IPS DF 6.9 (cell line): ENCODE results near the gene MMS19.

ENCODE experiments used
- DNase-seq: peaks from one replicate; pipeline ENCODE4 v3.0.0-alpha.2; 2013; ENCODE audit warnings: low read depth, low spot score
- H3K27ac ChIP-seq: one replicate; pipeline ENCODE4 v1.5.1; 2013; ENCODE audit warnings: low read length, control low read depth
- H3K27me3 ChIP-seq: 2 replicates; pipeline ENCODE4 v1.6.1; 2013; ENCODE audit warnings: mild to moderate bottlenecking, low read length; ENCODE audit not compliant: control insufficient read depth, insufficient read depth
- H3K36me3 ChIP-seq: 2 replicates; pipeline ENCODE4 v1.6.1; 2013; ENCODE audit warnings: low read length; ENCODE audit not compliant: control insufficient read depth, insufficient read depth
- H3K4me1 ChIP-seq: 2 replicates; pipeline ENCODE4 v1.6.1; 2013; ENCODE audit warnings: low read length; ENCODE audit not compliant: control insufficient read depth, insufficient read depth
- H3K4me3 ChIP-seq: 2 replicates; pipeline ENCODE4 v1.5.1; 2013; ENCODE audit warnings: mild to moderate bottlenecking, low read length
- H3K9me3 ChIP-seq: 2 replicates; pipeline ENCODE4 v1.6.1; 2013; ENCODE audit warnings: low read length, inconsistent platforms; ENCODE audit not compliant: control insufficient read depth, insufficient read depth
- WGBS: extraction: QIAGEN DNeasy Blood & Tissue Kit; methylation state at CpG from one replicate; pipeline ENCODE4 v1.1.7; 2013; ENCODE audit warnings: mixed read lengths, missing lambda C conversion rate; ENCODE audit not compliant: insufficient read length, insufficient coverage; 5-methylcytosine and 5-hydroxymethylcytosine counted together

MMS19 gene

GRCh38 chr10:97502916-97503315, 4.7 kb upstream of the MMS19 start:
- Histone ChIP-seq H3K4me3 (no peak overlapping the region), H3K4me1 (peaks cover 3% of the 10 kb centered on the region; the same call in 1 of the 2 replicates), H3K27me3 (peaks cover 2% of the 10 kb centered on the region; the same call in 1 of the 2 replicates), H3K9me3 (no peaks in the 10 kb centered on the region), H3K36me3 (no peaks in the 10 kb centered on the region), H3K27ac (no peak overlapping the region)
- WGBS = no CpG with 5 or more reads among the region's 6 CpGs
- DNase-seq = no peak

- no peak overlapping the region for H3K27ac ChIP-seq
- no peak overlapping the region; the same call in 1 of the 2 replicates for H3K4me3 ChIP-seq
- WGBS = no CpG with 5 or more reads among the region's 2 CpGs
- peaks cover 2% of the 10 kb centered on the region; the same call in 1 of the 2 replicates for H3K27me3 ChIP-seq
- no peaks in the 10 kb centered on the region for H3K9me3 ChIP-seq
- H3K4me1 ChIP-seq = peaks cover 3% of the 10 kb centered on the region; the same call in 1 of the 2 replicates
- no peak for DNase-seq
- no peaks in the 10 kb centered on the region for H3K36me3 ChIP-seq
These were observed 2.0 kb upstream of the MMS19 start for GRCh38 chr10:97500297-97500575.

- H3K4me3 ChIP-seq = peak overlapping the region; percentile 79
- peaks cover 5% of the 10 kb centered on the region; the same call in 1 of the 2 replicates for H3K4me1 ChIP-seq
- H3K9me3 ChIP-seq = no peaks in the 10 kb centered on the region
- peaks cover 2% of the 10 kb centered on the region; the same call in 1 of the 2 replicates for H3K27me3 ChIP-seq
- H3K36me3 ChIP-seq = no peaks in the 10 kb centered on the region
- no peak for DNase-seq
- no CpG with 5 or more reads among the region's 41 CpGs for WGBS
- H3K27ac ChIP-seq = no peak overlapping the region
These were observed 1.5 kb upstream of the MMS19 start for GRCh38 chr10:97499561-97500296.

- Histone ChIP-seq H3K27me3 (peaks cover 2% of the 10 kb centered on the region; the same call in 1 of the 2 replicates), H3K4me1 (peaks cover 6% of the 10 kb centered on the region; the same call in 1 of the 2 replicates), H3K4me3 (peak within 1 kb of the TSS; percentile 79), H3K27ac (no peak within 1 kb of the TSS), H3K36me3 (no peaks in the 10 kb centered on the region), H3K9me3 (no peaks in the 10 kb centered on the region)
- no CpG with 5 or more reads among the region's 66 CpGs for WGBS
- DNase-seq = no peak
These were observed 779 bp upstream of the MMS19 start, which contains the start of gene UBTD1 for GRCh38 chr10:97498841-97499560. Gene UBTD1 (plus strand): TSS chr10:97498924. CDS start chr10:97499204, 280 bp downstream.

- H3K4me3 ChIP-seq = peak overlapping the region; percentile 79; the same call in 1 of the 2 replicates
These were observed 598 bp downstream of the MMS19 start for GRCh38 chr10:97497572-97498075.

GRCh38 chr10:97494863-97495506, 3.2 kb downstream of the MMS19 start:
- H3K27me3 ChIP-seq = peaks cover under 1% of the 10 kb centered on the region; the same call in 1 of the 2 replicates
- H3K4me1 ChIP-seq = peaks cover 3% of the 10 kb centered on the region; the same call in 1 of the 2 replicates
- H3K36me3 ChIP-seq = no peaks in the 10 kb centered on the region
- no peak for DNase-seq
- H3K27ac ChIP-seq = no peak overlapping the region
- no peaks in the 10 kb centered on the region for H3K9me3 ChIP-seq
- H3K4me3 ChIP-seq = no peak overlapping the region
- no CpG with 5 or more reads among the region's 7 CpGs for WGBS

More at GRCh38 chr10:97497572-97498075, 598 bp downstream of the MMS19 start:
- Histone ChIP-seq H3K4me1 (peaks cover 6% of the 10 kb centered on the region; the same call in 1 of the 2 replicates), H3K27me3 (peaks cover 2% of the 10 kb centered on the region; the same call in 1 of the 2 replicates), H3K27ac (no peak overlapping the region), H3K36me3 (no peaks in the 10 kb centered on the region), H3K9me3 (no peaks in the 10 kb centered on the region)
- DNase-seq = no peak
- WGBS = no CpG with 5 or more reads among the region's 22 CpGs

- no peak for DNase-seq
- no peaks in the 10 kb centered on the region for H3K36me3 ChIP-seq
- no peak overlapping the region for H3K27ac ChIP-seq
- WGBS = no CpG with 5 or more reads among the region's 2 CpGs
- no peaks in the 10 kb centered on the region for H3K27me3 ChIP-seq
- no peaks in the 10 kb centered on the region for H3K9me3 ChIP-seq
- peaks cover 3% of the 10 kb centered on the region; the same call in 1 of the 2 replicates for H3K4me1 ChIP-seq
- H3K4me3 ChIP-seq = no peak overlapping the region
These were observed 4.1 kb downstream of the MMS19 start for GRCh38 chr10:97494151-97494550.

- no peak for DNase-seq
- no peaks in the 10 kb centered on the region for H3K27me3 ChIP-seq
- no peaks in the 10 kb centered on the region for H3K36me3 ChIP-seq
- H3K4me1 ChIP-seq = peaks cover 3% of the 10 kb centered on the region; the same call in 1 of the 2 replicates
- no peak overlapping the region for H3K4me3 ChIP-seq
- no peak overlapping the region for H3K27ac ChIP-seq
- no peaks in the 10 kb centered on the region for H3K9me3 ChIP-seq
- no CpG with 5 or more reads among the region's 2 CpGs for WGBS
These were observed 7.6 kb downstream of the MMS19 start for GRCh38 chr10:97490592-97490991.

GRCh38 chr10:97485647-97486281, 12.5 kb downstream of the MMS19 start:
- no peak overlapping the region for H3K4me3 ChIP-seq
- H3K9me3 ChIP-seq = no peaks in the 10 kb centered on the region
- no peak overlapping the region for H3K27ac ChIP-seq
- H3K27me3 ChIP-seq = no peaks in the 10 kb centered on the region
- no peak for DNase-seq
- H3K36me3 ChIP-seq = no peaks in the 10 kb centered on the region
- no peaks in the 10 kb centered on the region for H3K4me1 ChIP-seq
- no CpG with 5 or more reads among the region's 4 CpGs for WGBS
